HEK293 (cell line): ENCODE measurements around the gene CD101.

Source experiments
- CTCF ChIA-PET: fragments of 350-600 bp; formaldehyde crosslinking; extraction: SDS; loops from one replicate; lab custom pipeline; 2021; ENCODE audit warnings: antibody characterized with exemption; lab: Yijun Ruan, JAX
- POLR2A ChIA-PET: fragments of 300-600 bp; formaldehyde crosslinking; extraction: SDS; loops from one replicate; lab custom pipeline; 2020; ENCODE audit warnings: antibody characterized with exemption, inconsistent platforms; lab: Yijun Ruan, JAX
- H3K27ac ChIP-seq: fragments of 200-500 bp; sonication (Bioruptor generic); 2 replicates; pipeline ENCODE4 v1.5.1; 2014; ENCODE audit warnings: low read depth, low read length, control low read depth, inconsistent platforms; ENCODE audit errors: extremely low read depth
- H3K36me3 ChIP-seq, 2 experiments: fragments of 200-500 bp in 1 of 2; sonication (Bioruptor generic) in 1 of 2; 1 replicate in 1 of 2; 2 replicates in 1 of 2; pipeline ENCODE4 v1.5.1; 2014 to 2017; ENCODE audit warnings: inconsistent platforms in 2 of 2, low read length in 2 of 2; ENCODE audit not compliant: control insufficient read depth in 2 of 2, insufficient read depth in 1 of 2
- H3K4me1 ChIP-seq: fragments of 200-500 bp; sonication (Bioruptor generic); 2 replicates; pipeline ENCODE4 v1.5.1; 2014; ENCODE audit warnings: mild to moderate bottlenecking, low read length, inconsistent platforms; ENCODE audit not compliant: control insufficient read depth, insufficient read depth
- H3K4me3 ChIP-seq: 2 replicates; pipeline ENCODE4 v1.5.1; 2011; ENCODE audit warnings: low read depth, mild to moderate bottlenecking, control low read depth, low read length, moderate library complexity
- H3K9me3 ChIP-seq: fragments of 200-500 bp; sonication (Bioruptor generic); 2 replicates; pipeline ENCODE4 v1.5.1; 2014; ENCODE audit warnings: low read depth, low read length, inconsistent platforms; ENCODE audit not compliant: control insufficient read depth, insufficient read depth
- BCL11B ChIP-seq: fragments of 450-650 bp; formaldehyde crosslinking; IDR thresholded peaks from 2 replicates; pipeline ENCODE4 v1.5.1; 2016; ENCODE audit warnings: low read depth, missing biosample characterization, missing genetic modification characterization
- HOXD13 ChIP-seq: sonication (generic); formaldehyde crosslinking; IDR thresholded peaks from 2 replicates; pipeline ENCODE4 v1.8.0; 2022; ENCODE audit warnings: missing genetic modification reagents, borderline replicate concordance
- SCRT2 ChIP-seq: fragments of 450-650 bp; formaldehyde crosslinking; IDR thresholded peaks from 2 replicates; pipeline ENCODE4 v1.5.1; 2016; ENCODE audit warnings: missing biosample characterization, missing genetic modification characterization
- WT1 ChIP-seq: fragments of 450-650 bp; formaldehyde crosslinking; IDR thresholded peaks from 2 replicates; pipeline ENCODE4 v1.5.1; 2016; ENCODE audit warnings: missing biosample characterization, missing genetic modification characterization
- ZBTB17 ChIP-seq: fragments of 450-650 bp; formaldehyde crosslinking; IDR thresholded peaks from 2 replicates; pipeline ENCODE4 v1.5.1; 2016; ENCODE audit warnings: missing biosample characterization, missing genetic modification characterization
- ZBTB20 ChIP-seq: fragments of 450-650 bp; formaldehyde crosslinking; IDR thresholded peaks from 2 replicates; pipeline ENCODE4 v1.5.1; 2016; ENCODE audit warnings: missing biosample characterization, missing genetic modification characterization
- ZNF10 ChIP-seq: fragments of 450-650 bp; formaldehyde crosslinking; IDR thresholded peaks from 2 replicates; pipeline ENCODE4 v1.5.1; 2017; ENCODE audit warnings: missing biosample characterization, missing genetic modification characterization
- ZNF169 ChIP-seq: fragments of 450-650 bp; formaldehyde crosslinking; IDR thresholded peaks from 2 replicates; pipeline ENCODE4 v1.5.1; 2016; ENCODE audit warnings: missing biosample characterization, missing genetic modification characterization
- ZNF2 ChIP-seq: fragments of 450-650 bp; formaldehyde crosslinking; IDR thresholded peaks from 2 replicates; pipeline ENCODE4 v1.5.1; 2016; ENCODE audit warnings: missing biosample characterization, missing genetic modification characterization
- ZNF221 ChIP-seq: fragments of 450-650 bp; formaldehyde crosslinking; IDR thresholded peaks from 2 replicates; pipeline ENCODE4 v1.5.1; 2017; ENCODE audit warnings: missing biosample characterization, missing genetic modification characterization, borderline replicate concordance
- ZNF223 ChIP-seq: fragments of 450-650 bp; formaldehyde crosslinking; IDR thresholded peaks from 2 replicates; pipeline ENCODE4 v1.5.1; 2016; ENCODE audit warnings: missing biosample characterization, missing genetic modification characterization
- ZNF266 ChIP-seq: fragments of 450-650 bp; formaldehyde crosslinking; IDR thresholded peaks from 2 replicates; pipeline ENCODE4 v1.5.1; 2016; ENCODE audit warnings: missing biosample characterization, missing genetic modification characterization, low read depth
- ZNF394 ChIP-seq: fragments of 450-650 bp; formaldehyde crosslinking; IDR thresholded peaks from 2 replicates; pipeline ENCODE4 v1.5.1; 2016; ENCODE audit warnings: missing biosample characterization, missing genetic modification characterization, mild to moderate bottlenecking, moderate library complexity, borderline replicate concordance
- ZNF501 ChIP-seq: fragments of 450-650 bp; formaldehyde crosslinking; IDR thresholded peaks from 2 replicates; pipeline ENCODE4 v1.5.1; 2016; ENCODE audit warnings: missing biosample characterization, missing genetic modification characterization
- ZNF560 ChIP-seq: fragments of 450-650 bp; formaldehyde crosslinking; IDR thresholded peaks from 2 replicates; pipeline ENCODE4 v1.5.1; 2017; ENCODE audit warnings: missing biosample characterization, missing genetic modification characterization, borderline replicate concordance
- ZNF571 ChIP-seq: fragments of 450-650 bp; formaldehyde crosslinking; IDR thresholded peaks from 2 replicates; pipeline ENCODE4 v1.5.0; 2017; ENCODE audit warnings: missing biosample characterization, missing genetic modification characterization
- ZNF621 ChIP-seq: fragments of 450-650 bp; formaldehyde crosslinking; IDR thresholded peaks from 2 replicates; pipeline ENCODE4 v1.5.1; 2017; ENCODE audit warnings: missing biosample characterization, missing genetic modification characterization
- ZNF654 ChIP-seq: fragments of 450-650 bp; formaldehyde crosslinking; IDR thresholded peaks from 2 replicates; pipeline ENCODE4 v1.5.1; 2016; ENCODE audit warnings: low read depth, missing biosample characterization, missing genetic modification characterization
- ZSCAN30 ChIP-seq: fragments of 450-650 bp; IDR thresholded peaks from 2 replicates; pipeline ENCODE4 v1.5.1; 2018; ENCODE audit warnings: missing biosample characterization, mild to moderate bottlenecking, missing genetic modification characterization, moderate library complexity
- TF ChIP-seq, protein P1 (sequence below): fragments of 450-650 bp; formaldehyde crosslinking; IDR thresholded peaks from 2 replicates; pipeline ENCODE4 v1.5.1; 2016; ENCODE audit warnings: missing biosample characterization, missing genetic modification characterization
- TF ChIP-seq, protein P2 (sequence below): fragments of 450-650 bp; formaldehyde crosslinking; IDR thresholded peaks from 2 replicates; pipeline ENCODE4 v1.5.1; 2017; ENCODE audit warnings: missing biosample characterization, missing genetic modification characterization

The CD101 gene

DNA sequence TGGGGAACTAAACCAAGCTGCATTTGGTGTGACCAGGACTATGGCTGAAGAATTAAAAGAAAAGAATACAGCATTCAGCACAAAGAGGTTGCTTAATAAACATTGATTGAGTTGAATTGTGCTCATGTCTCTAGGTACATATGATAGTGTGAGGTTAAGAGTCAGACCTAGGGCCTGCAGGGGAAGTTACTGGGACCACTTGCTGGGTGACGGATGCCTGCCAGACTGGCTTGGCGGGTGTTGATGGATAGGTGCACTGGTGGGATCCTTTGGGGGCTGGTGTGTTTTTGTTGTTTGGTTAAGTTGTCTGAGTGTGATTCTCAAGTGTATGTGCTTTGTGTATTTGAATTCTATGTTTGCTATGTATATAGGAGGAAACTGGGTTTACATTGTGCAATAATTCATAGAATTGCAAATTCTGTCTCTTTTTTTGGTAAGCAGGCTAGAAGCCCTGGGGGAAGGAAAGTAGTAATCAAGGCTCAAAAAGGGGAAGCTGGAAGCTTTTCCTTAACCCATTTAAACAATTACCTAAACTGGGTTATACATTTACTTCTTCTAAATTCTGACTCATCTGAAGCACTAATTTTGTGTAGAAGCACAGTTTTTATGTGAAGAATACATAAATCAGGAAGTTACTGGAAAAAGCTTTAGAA, 1.8 kb downstream of the CD101 start:
- Histone ChIP-seq H3K9me3 (no peaks in the 10 kb centered on the region), H3K4me3 (no peak overlapping the region), H3K4me1 (no peaks in the 10 kb centered on the region), H3K27ac (no peak overlapping the region), H3K36me3 (no peaks in the 10 kb centered on the region)
- POLR2A ChIA-PET: no interaction called here
- CTCF ChIA-PET: interaction anchor here (1.1 kb wide), 1 partner anchor 20 kb away, joined by 3 read pairs; no protein-coding TSS in a partner anchor
- no peak for TF ChIP-seq ZNF10 (tag by site-specific recombination)

DNA sequence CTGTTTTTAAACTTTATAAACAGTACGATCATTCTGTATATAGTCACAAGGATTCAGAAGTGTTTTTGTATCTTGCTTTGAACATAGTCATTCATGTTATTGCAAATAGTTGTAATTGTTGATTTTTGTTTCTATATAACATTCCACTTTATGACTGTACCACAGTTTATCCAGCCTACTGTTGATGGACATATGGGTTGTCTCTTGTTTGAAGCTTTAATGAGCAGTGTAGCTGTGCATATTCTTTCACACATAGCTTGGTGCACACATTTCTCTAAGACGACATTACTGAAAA, 6.1 kb downstream of the CD101 start:
- no peak overlapping the region for H3K27ac ChIP-seq
- H3K9me3 ChIP-seq: no peaks in the 10 kb centered on the region
- CTCF ChIA-PET: no interaction called here
- no peaks in the 10 kb centered on the region for H3K4me1 ChIP-seq
- H3K4me3 ChIP-seq: no peak overlapping the region
- POLR2A ChIA-PET: no interaction called here
- H3K36me3 ChIP-seq: no peaks in the 10 kb centered on the region
- TF ChIP-seq ZNF266: no peak
- no peak for TF ChIP-seq ZNF571 (tag by site-specific recombination)
- TF ChIP-seq ZNF501 (tag by site-specific recombination): no peak
- no peak for TF ChIP-seq ZNF394 (tag by site-specific recombination)
- no peak for TF ChIP-seq ZNF221 (tag by site-specific recombination)
- no peak for TF ChIP-seq ZNF169
- no peak for TF ChIP-seq ZBTB17 (tag by site-specific recombination)
- no peak for TF ChIP-seq BCL11B (tag by site-specific recombination)
- TF ChIP-seq SCRT2 (tag by site-specific recombination): no peak
- TF ChIP-seq ZSCAN30: no peak
- TF ChIP-seq ZNF560 (tag by site-specific recombination): no peak
- no peak for TF ChIP-seq ZBTB20
- TF ChIP-seq, protein P1, sequence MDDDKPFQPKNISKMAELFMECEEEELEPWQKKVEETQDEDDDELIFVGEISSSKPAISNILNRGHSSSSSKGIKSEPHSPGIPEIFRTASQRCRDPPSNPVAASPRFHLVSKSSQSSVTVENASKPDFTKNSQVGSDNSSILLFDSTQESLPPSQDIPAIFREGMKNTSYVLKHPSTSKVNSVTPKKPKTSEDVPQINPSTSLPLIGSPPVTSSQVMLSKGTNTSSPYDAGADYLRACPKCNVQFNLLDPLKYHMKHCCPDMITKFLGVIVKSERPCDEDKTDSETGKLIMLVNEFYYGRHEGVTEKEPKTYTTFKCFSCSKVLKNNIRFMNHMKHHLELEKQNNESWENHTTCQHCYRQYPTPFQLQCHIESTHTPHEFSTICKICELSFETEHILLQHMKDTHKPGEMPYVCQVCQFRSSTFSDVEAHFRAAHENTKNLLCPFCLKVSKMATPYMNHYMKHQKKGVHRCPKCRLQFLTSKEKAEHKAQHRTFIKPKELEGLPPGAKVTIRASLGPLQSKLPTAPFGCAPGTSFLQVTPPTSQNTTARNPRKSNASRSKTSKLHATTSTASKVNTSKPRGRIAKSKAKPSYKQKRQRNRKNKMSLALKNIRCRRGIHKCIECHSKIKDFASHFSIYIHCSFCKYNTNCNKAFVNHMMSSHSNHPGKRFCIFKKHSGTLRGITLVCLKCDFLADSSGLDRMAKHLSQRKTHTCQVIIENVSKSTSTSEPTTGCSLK: no peak
- TF ChIP-seq WT1: no peak
- no peak for TF ChIP-seq ZNF621 (tag by site-specific recombination)
- TF ChIP-seq HOXD13 (CRISPR knock-in tag): no peak
- no peak for TF ChIP-seq ZNF654

DNA sequence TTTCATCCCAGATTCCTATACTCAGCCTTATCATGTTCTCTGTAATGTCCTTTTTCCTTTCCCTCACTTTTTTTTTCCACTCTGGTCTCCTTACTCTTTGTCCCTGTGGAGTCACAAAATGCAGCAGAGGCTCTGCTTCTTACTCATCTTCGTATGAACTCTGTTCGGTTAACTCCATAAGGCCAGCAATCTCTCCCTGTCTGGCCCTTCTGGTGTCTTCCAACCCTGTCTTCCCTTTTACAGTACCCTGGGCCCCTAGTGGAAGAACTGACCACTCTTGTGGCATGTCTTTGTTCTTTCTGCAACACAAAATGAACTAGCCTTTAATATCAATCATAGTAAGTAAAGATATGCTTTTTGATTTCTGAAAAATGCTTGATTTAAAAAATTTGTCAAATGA, 7.1 kb downstream of the CD101 start:
- TF ChIP-seq ZNF2: no peak
- no peak for TF ChIP-seq ZNF560 (tag by site-specific recombination)
- TF ChIP-seq, protein P2, sequence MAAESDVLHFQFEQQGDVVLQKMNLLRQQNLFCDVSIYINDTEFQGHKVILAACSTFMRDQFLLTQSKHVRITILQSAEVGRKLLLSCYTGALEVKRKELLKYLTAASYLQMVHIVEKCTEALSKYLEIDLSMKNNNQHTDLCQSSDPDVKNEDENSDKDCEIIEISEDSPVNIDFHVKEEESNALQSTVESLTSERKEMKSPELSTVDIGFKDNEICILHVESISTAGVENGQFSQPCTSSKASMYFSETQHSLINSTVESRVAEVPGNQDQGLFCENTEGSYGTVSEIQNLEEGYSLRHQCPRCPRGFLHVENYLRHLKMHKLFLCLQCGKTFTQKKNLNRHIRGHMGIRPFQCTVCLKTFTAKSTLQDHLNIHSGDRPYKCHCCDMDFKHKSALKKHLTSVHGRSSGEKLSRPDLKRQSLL (tag by site-specific recombination): no peak
- no peak for TF ChIP-seq ZNF223 (tag by site-specific recombination)
- Histone ChIP-seq H3K9me3 (no peaks in the 10 kb centered on the region), H3K27ac (no peak overlapping the region), H3K36me3 (no peaks in the 10 kb centered on the region), H3K4me1 (no peaks in the 10 kb centered on the region), H3K4me3 (no peak overlapping the region)
- POLR2A ChIA-PET: no interaction called here
- CTCF ChIA-PET: no interaction called here
